Measurements from ENCODE around the gene SYNPR.

The SYNPR gene

GRCh38 chr3:63354160-63354559 is 76.1 kb downstream of the SYNPR start:
- H3K27ac ChIP-seq = no peak overlapping the region
- H2AFZ ChIP-seq = no peak overlapping the region
- no peak overlapping the region for H3K9ac ChIP-seq
- no peak for TF ChIP-seq CTCF (IDR thresholded peaks at IDR 0.05)
- H3K36me3 ChIP-seq (ENCODE audit: control insufficient read depth, insufficient read depth, low read length) = no peaks in the 10 kb centered on the region
- no peak overlapping the region for H3K4me2 ChIP-seq (ENCODE audit: low read length)
- H3K27me3 ChIP-seq (ENCODE audit: control insufficient read depth, insufficient read depth, low read length) = no peaks in the 10 kb centered on the region
- no peak overlapping the region for H3K4me3 ChIP-seq (ENCODE audit: low read depth, low read length)
- no peaks in the 10 kb centered on the region for H3K79me2 ChIP-seq
- no peaks in the 10 kb centered on the region for H3K9me3 ChIP-seq (ENCODE audit: control insufficient read depth, low read length)
- no peaks in the 10 kb centered on the region for H3K4me1 ChIP-seq

GRCh38 chr3:63355809-63356208 is 77.7 kb downstream of the SYNPR start:
- Histone ChIP-seq H3K9ac (no peak overlapping the region), H3K27me3 (ENCODE audit: control insufficient read depth, insufficient read depth, low read length) (no peaks in the 10 kb centered on the region), H3K79me2 (no peaks in the 10 kb centered on the region), H2AFZ (no peak overlapping the region), H3K9me3 (ENCODE audit: control insufficient read depth, low read length) (no peaks in the 10 kb centered on the region), H3K27ac (no peak overlapping the region), H3K4me2 (ENCODE audit: low read length) (no peak overlapping the region), H3K4me1 (no peaks in the 10 kb centered on the region), H3K36me3 (ENCODE audit: control insufficient read depth, insufficient read depth, low read length) (no peaks in the 10 kb centered on the region), H3K4me3 (ENCODE audit: low read depth, low read length) (no peak overlapping the region)
- TF ChIP-seq CTCF (IDR thresholded peaks at IDR 0.05) = no peak

- Histone ChIP-seq H3K36me3 (ENCODE audit: control insufficient read depth, insufficient read depth, low read length) (no peaks in the 10 kb centered on the region), H3K4me1 (no peaks in the 10 kb centered on the region), H3K79me2 (no peaks in the 10 kb centered on the region), H3K27ac (no peak overlapping the region), H3K4me3 (ENCODE audit: low read depth, low read length) (no peak overlapping the region), H2AFZ (no peak overlapping the region), H3K9ac (no peak overlapping the region), H3K27me3 (ENCODE audit: control insufficient read depth, insufficient read depth, low read length) (no peaks in the 10 kb centered on the region), H3K9me3 (ENCODE audit: control insufficient read depth, low read length) (no peaks in the 10 kb centered on the region), H3K4me2 (ENCODE audit: low read length) (no peak overlapping the region)
- TF ChIP-seq CTCF (IDR thresholded peaks at IDR 0.05) = no peak
Observed at GRCh38 chr3:63364495-63364894, 86.4 kb downstream of the SYNPR start.

- peak; percentile 42 for TF ChIP-seq CTCF (IDR thresholded peaks at IDR 0.05)
- Histone ChIP-seq H3K27ac (no peak overlapping the region), H3K36me3 (ENCODE audit: control insufficient read depth, insufficient read depth, low read length) (no peaks in the 10 kb centered on the region), H3K27me3 (ENCODE audit: control insufficient read depth, insufficient read depth, low read length) (no peaks in the 10 kb centered on the region), H3K79me2 (no peaks in the 10 kb centered on the region), H3K4me1 (no peaks in the 10 kb centered on the region), H3K4me3 (ENCODE audit: low read depth, low read length) (no peak overlapping the region), H3K9me3 (ENCODE audit: control insufficient read depth, low read length) (no peaks in the 10 kb centered on the region), H3K9ac (no peak overlapping the region), H3K4me2 (ENCODE audit: low read length) (no peak overlapping the region), H2AFZ (no peak overlapping the region)
Observed at GRCh38 chr3:63364910-63365309, 86.8 kb downstream of the SYNPR start.

GRCh38 chr3:63365671-63366070 is 87.6 kb downstream of the SYNPR start:
- no peaks in the 10 kb centered on the region for H3K9me3 ChIP-seq (ENCODE audit: control insufficient read depth, low read length)
- H3K4me1 ChIP-seq = no peaks in the 10 kb centered on the region
- H2AFZ ChIP-seq = no peak overlapping the region
- no peaks in the 10 kb centered on the region for H3K27me3 ChIP-seq (ENCODE audit: control insufficient read depth, insufficient read depth, low read length)
- TF ChIP-seq CTCF (IDR thresholded peaks at IDR 0.05) = no peak
- no peak overlapping the region for H3K4me3 ChIP-seq (ENCODE audit: low read depth, low read length)
- no peak overlapping the region for H3K4me2 ChIP-seq (ENCODE audit: low read length)
- H3K9ac ChIP-seq = no peak overlapping the region
- H3K36me3 ChIP-seq (ENCODE audit: control insufficient read depth, insufficient read depth, low read length) = no peaks in the 10 kb centered on the region
- no peaks in the 10 kb centered on the region for H3K79me2 ChIP-seq
- no peak overlapping the region for H3K27ac ChIP-seq
